Ovary (tissue), 3 donors: ENCODE measurements around the gene POTEF.
"Not testable (repeated sequence)": the region's sequence is repeated elsewhere in the genome, so short reads cannot be mapped to it uniquely, and the experiment has no call there.

ENCODE experiments used
- EP300 ChIP-seq: sonication (generic); formaldehyde crosslinking; IDR thresholded peaks from one replicate; pipeline ENCODE4 v1.6.1; 2017; ENCODE audit warnings: antibody characterized with exemption
- POLR2A ChIP-seq: fragments of 450-650 bp; IDR thresholded peaks from one replicate; pipeline ENCODE4 v1.6.1; 2017; ENCODE audit warnings: antibody characterized with exemption, mild to moderate bottlenecking, moderate library complexity
- TF ChIP-seq, protein P1 (sequence below), 3 donors: fragments of 450-650 bp in 2 of 3; fragments of 200-600 bp in 1 of 3; IDR thresholded peaks; one replicate each; pipeline versions ENCODE4 v1.5.1 to v1.8.0; 2016 to 2022; ENCODE audit warnings: antibody characterized with exemption in 3 of 3, mild to moderate bottlenecking in 1 of 3
- donor health status: DM: no; HTN: no; CAD: no.

DNA sequence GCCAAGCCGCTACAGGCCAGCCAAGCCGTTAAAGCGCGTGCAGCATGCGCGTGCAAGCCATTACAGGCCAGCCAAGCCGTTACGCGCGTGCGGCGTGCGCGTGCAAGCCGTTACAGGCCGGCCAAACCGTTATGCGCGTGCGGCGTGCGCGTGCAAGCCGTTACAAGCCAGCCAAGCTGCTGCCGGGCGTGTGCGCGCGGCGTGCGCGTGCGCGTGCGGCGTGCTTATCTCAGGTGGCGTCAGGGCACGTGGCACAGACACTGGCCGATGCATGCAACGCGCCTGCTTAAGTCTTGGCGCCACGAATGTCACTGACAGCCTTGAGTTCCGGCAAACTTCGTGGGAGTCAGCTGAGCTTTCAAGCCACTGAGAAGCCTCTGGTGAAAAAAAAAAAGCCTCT is 8.1 kb downstream of the POTEF start:
- TF ChIP-seq POLR2A, EP300: not testable (repeated sequence)
- TF ChIP-seq, protein P1, sequence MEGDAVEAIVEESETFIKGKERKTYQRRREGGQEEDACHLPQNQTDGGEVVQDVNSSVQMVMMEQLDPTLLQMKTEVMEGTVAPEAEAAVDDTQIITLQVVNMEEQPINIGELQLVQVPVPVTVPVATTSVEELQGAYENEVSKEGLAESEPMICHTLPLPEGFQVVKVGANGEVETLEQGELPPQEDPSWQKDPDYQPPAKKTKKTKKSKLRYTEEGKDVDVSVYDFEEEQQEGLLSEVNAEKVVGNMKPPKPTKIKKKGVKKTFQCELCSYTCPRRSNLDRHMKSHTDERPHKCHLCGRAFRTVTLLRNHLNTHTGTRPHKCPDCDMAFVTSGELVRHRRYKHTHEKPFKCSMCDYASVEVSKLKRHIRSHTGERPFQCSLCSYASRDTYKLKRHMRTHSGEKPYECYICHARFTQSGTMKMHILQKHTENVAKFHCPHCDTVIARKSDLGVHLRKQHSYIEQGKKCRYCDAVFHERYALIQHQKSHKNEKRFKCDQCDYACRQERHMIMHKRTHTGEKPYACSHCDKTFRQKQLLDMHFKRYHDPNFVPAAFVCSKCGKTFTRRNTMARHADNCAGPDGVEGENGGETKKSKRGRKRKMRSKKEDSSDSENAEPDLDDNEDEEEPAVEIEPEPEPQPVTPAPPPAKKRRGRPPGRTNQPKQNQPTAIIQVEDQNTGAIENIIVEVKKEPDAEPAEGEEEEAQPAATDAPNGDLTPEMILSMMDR (IDR thresholded peaks at IDR 0.05), result not testable (repeated sequence)
